ENCODE measurements around the gene ATP9A. TPM values are rescaled to one million over a fixed set of nuclear protein-coding genes. Genes with fewer than 3 reads are reported as not detected.
A peak's percentile ranks its signal among the peaks of the same experiment; 100 is the strongest.

Gene ATP9A
- total and polyA plus RNA-seq, 2 donors from 2014 or later = 7.1 to 40.2 TPM

GRCh38 chr20:51680067-51680749 lies 88.0 kb downstream of the ATP9A start:
- Histone ChIP-seq H3K9me3 (ENCODE audit: control insufficient read depth in 2 of 3, insufficient read depth in 1 of 3, low read length in 3 of 3) (no peaks in the 10 kb centered on the region), H3K4me3 (ENCODE audit: low read length in 3 of 3) (no peak overlapping the region), H3K36me3 (ENCODE audit: control insufficient read depth in 2 of 3, insufficient read depth in 3 of 3, low read length in 3 of 3) (peaks cover 0 to 2% (median 0%) of the 10 kb centered on the region in 3 donors), H3K9ac (ENCODE audit: low read length in 3 of 3) (no peak overlapping the region), H3K27ac (ENCODE audit: low read depth in 2 of 2, low read length in 2 of 2) (no peak overlapping the region), H3K4me1 (ENCODE audit: control insufficient read depth in 2 of 3, insufficient read depth in 2 of 3, low read depth in 1 of 3, low read length in 3 of 3) (no peaks in the 10 kb centered on the region), H3K27me3 (ENCODE audit: control insufficient read depth, insufficient read depth, low read length) (no peaks in the 10 kb centered on the region)
- intact Hi-C loops (cut with DNase I) = no loop called here
- TF ChIP-seq, protein P1, sequence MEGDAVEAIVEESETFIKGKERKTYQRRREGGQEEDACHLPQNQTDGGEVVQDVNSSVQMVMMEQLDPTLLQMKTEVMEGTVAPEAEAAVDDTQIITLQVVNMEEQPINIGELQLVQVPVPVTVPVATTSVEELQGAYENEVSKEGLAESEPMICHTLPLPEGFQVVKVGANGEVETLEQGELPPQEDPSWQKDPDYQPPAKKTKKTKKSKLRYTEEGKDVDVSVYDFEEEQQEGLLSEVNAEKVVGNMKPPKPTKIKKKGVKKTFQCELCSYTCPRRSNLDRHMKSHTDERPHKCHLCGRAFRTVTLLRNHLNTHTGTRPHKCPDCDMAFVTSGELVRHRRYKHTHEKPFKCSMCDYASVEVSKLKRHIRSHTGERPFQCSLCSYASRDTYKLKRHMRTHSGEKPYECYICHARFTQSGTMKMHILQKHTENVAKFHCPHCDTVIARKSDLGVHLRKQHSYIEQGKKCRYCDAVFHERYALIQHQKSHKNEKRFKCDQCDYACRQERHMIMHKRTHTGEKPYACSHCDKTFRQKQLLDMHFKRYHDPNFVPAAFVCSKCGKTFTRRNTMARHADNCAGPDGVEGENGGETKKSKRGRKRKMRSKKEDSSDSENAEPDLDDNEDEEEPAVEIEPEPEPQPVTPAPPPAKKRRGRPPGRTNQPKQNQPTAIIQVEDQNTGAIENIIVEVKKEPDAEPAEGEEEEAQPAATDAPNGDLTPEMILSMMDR (IDR thresholded peaks at IDR 0.05; ENCODE audit: borderline replicate concordance, extremely low read depth, insufficient read depth) = no peak
- DNase-seq (no peak), FAIRE-seq (no peak)

GRCh38 chr20:51679254-51679921 lies 88.8 kb downstream of the ATP9A start:
- intact Hi-C loops (cut with DNase I) = no loop called here
- TF ChIP-seq, protein P1 (IDR thresholded peaks at IDR 0.05; ENCODE audit: borderline replicate concordance, extremely low read depth, insufficient read depth) = no peak
- no peaks in the 10 kb centered on the region for H3K27me3 ChIP-seq (ENCODE audit: control insufficient read depth, insufficient read depth, low read length)
- no peak overlapping the region for H3K4me3 ChIP-seq (ENCODE audit: low read length in 3 of 3)
- no peak overlapping the region for H3K9ac ChIP-seq (ENCODE audit: low read length in 3 of 3)
- FAIRE-seq (no peak), DNase-seq (no peak)
- H3K9me3 ChIP-seq (ENCODE audit: control insufficient read depth in 2 of 3, insufficient read depth in 1 of 3, low read length in 3 of 3) = no peaks in the 10 kb centered on the region
- H3K36me3 ChIP-seq (ENCODE audit: control insufficient read depth in 2 of 3, insufficient read depth in 3 of 3, low read length in 3 of 3) = peaks cover 0 to 3% (median 0%) of the 10 kb centered on the region in 3 donors
- H3K4me1 ChIP-seq (ENCODE audit: control insufficient read depth in 2 of 3, insufficient read depth in 2 of 3, low read depth in 1 of 3, low read length in 3 of 3) = no peaks in the 10 kb centered on the region
- H3K27ac ChIP-seq (ENCODE audit: low read depth in 2 of 2, low read length in 2 of 2) = no peak overlapping the region

- H3K9me3 ChIP-seq (ENCODE audit: control insufficient read depth in 2 of 3, insufficient read depth in 1 of 3, low read length in 3 of 3) = no peaks in the 10 kb centered on the region
- DNase-seq = peak in 4 of 5 donors; percentile 64 to 72 (median 66)
- H3K36me3 ChIP-seq (ENCODE audit: control insufficient read depth in 2 of 3, insufficient read depth in 3 of 3, low read length in 3 of 3) = peaks cover 0 to 8% (median 0%) of the 10 kb centered on the region in 3 donors
- H3K27me3 ChIP-seq (ENCODE audit: control insufficient read depth, insufficient read depth, low read length) = no peaks in the 10 kb centered on the region
- TF ChIP-seq, protein P1 (IDR thresholded peaks at IDR 0.05; ENCODE audit: borderline replicate concordance, extremely low read depth, insufficient read depth) = no peak
- no peak overlapping the region for H3K9ac ChIP-seq (ENCODE audit: low read length in 3 of 3)
- H3K27ac ChIP-seq (ENCODE audit: low read depth in 2 of 2, low read length in 2 of 2) = no peak overlapping the region
- no peak overlapping the region for H3K4me3 ChIP-seq (ENCODE audit: low read length in 3 of 3)
- no peak for FAIRE-seq
- intact Hi-C loops (cut with DNase I) = no loop called here
- H3K4me1 ChIP-seq (ENCODE audit: control insufficient read depth in 2 of 3, insufficient read depth in 2 of 3, low read depth in 1 of 3, low read length in 3 of 3) = no peaks in the 10 kb centered on the region
These were observed 90.0 kb downstream of the ATP9A start for GRCh38 chr20:51678026-51678697.

All from kidney (tissue), 14 donors.